HCT116 (cell line): ENCODE measurements around the gene MTFR2. TPM values are rescaled to one million over a fixed set of nuclear protein-coding genes. Genes with fewer than 3 reads are reported as not detected.

ENCODE experiments used
- ATAC-seq: fragments of 200-7000 bp; cut with Tn5 transposase; 2 replicates; pipeline ENCODE4 v1.9.1; 2020; ENCODE audit warnings: mild to moderate bottlenecking, moderate library complexity
- BruUV-seq: library from RNA; stranded (reverse); fragments of 400-500 nt; replicated peaks from 2 replicates; lab custom pipeline; 2021; lab: Mats Ljungman, UMichigan
- CTCF ChIA-PET: fragments of 300-600 bp; sonication (Branson Sonifier 250); formaldehyde crosslinking; loops from one replicate; lab custom pipeline; 2021; ENCODE audit warnings: antibody characterized with exemption; lab: Charles Lee
- POLR2A ChIA-PET: fragments of 300-600, 350-600 bp; sonication (Branson Sonifier 250); formaldehyde crosslinking; loops from one replicate; lab custom pipeline; 2021; ENCODE audit warnings: antibody characterized with exemption; lab: Charles Lee
- RAD21 ChIA-PET, 2 experiments: fragments of 300-600 bp; sonication (Branson Sonifier 250); formaldehyde crosslinking; loops; one replicate each; lab custom pipeline; 2023; ENCODE audit warnings: low total read pairs in 2 of 2; ENCODE audit not compliant: uncharacterized antibody in 2 of 2, unreplicated experiment in 2 of 2, low non-redundant PET in 1 of 2; lab: Charles Lee
- DNase-seq: peaks from one replicate; pipeline ENCODE4 v3.0.0-alpha.2; 2010; ENCODE audit warnings: low read depth, low spot score
- H2AFZ ChIP-seq: fragments of 200-600 bp; shearing (Covaris generic), sonication (generic); 2 replicates; pipeline ENCODE4 v1.6.1; 2017; ENCODE audit warnings: low read depth, mixed run types, mixed read lengths, antibody characterized with exemption, low read length; ENCODE audit not compliant: poor library complexity, severe bottlenecking
- H3K27ac ChIP-seq: 2 replicates; pipeline ENCODE4 v1.5.1; 2012; ENCODE audit warnings: low read depth, low read length
- H3K27me3 ChIP-seq: fragments of 200-600 bp; sonication (generic); 2 replicates; pipeline ENCODE4 v1.6.1; 2016; ENCODE audit warnings: mixed run types, low read length, mixed read lengths; ENCODE audit not compliant: insufficient read depth
- H3K36me3 ChIP-seq, 2 experiments: fragments of 200-500 bp in 1 of 2; fragments of 200-600 bp in 1 of 2; sonication (Bioruptor generic) in 1 of 2; sonication (generic) in 1 of 2; 2 replicates each; pipeline versions ENCODE4 v1.5.1 to v1.6.1; 2014 to 2016; ENCODE audit warnings: low read length in 2 of 2, inconsistent platforms in 1 of 2, mixed read lengths in 1 of 2, mixed run types in 1 of 2; ENCODE audit not compliant: insufficient read depth in 2 of 2, control insufficient read depth in 1 of 2
- H3K4me1 ChIP-seq, 2 experiments: fragments of 200-600 bp in 1 of 2; sonication (generic) in 1 of 2; 2 replicates each; pipeline versions ENCODE4 v1.5.1 to v1.6.1; 2012 to 2017; ENCODE audit warnings: low read length in 2 of 2, inconsistent platforms in 1 of 2, mild to moderate bottlenecking in 1 of 2, mixed read lengths in 1 of 2, mixed run types in 1 of 2, moderate library complexity in 1 of 2; ENCODE audit not compliant: insufficient read depth in 2 of 2, control insufficient read depth in 1 of 2
- H3K4me2 ChIP-seq: fragments of 200-600 bp; sonication (generic); 2 replicates; pipeline ENCODE4 v1.6.1; 2017; ENCODE audit warnings: mixed run types, low read length, mixed read lengths
- H3K4me3 ChIP-seq, 2 experiments: fragments of 200-600 bp in 1 of 2; sonication (generic) in 1 of 2; replicated peaks in 1 of 2; 2 replicates each; pipeline ENCODE4 v1.5.1; 2011 to 2016; ENCODE audit warnings: low read length in 2 of 2, control low read depth in 1 of 2, low read depth in 1 of 2, mild to moderate bottlenecking in 1 of 2, mixed read lengths in 1 of 2, mixed run types in 1 of 2
- H3K79me2 ChIP-seq: fragments of 200-600 bp; sonication (generic); 2 replicates; pipeline ENCODE4 v1.6.1; 2017; ENCODE audit warnings: mild to moderate bottlenecking, mixed run types, low read length, moderate library complexity, mixed read lengths; ENCODE audit not compliant: insufficient read depth
- H3K9ac ChIP-seq: fragments of 200-600 bp; sonication (generic); 2 replicates; pipeline ENCODE4 v1.6.1; 2016; ENCODE audit warnings: low read length, mixed read lengths
- H3K9me2 ChIP-seq: fragments of 200-600 bp; sonication (generic), shearing (Covaris generic); 2 replicates; pipeline ENCODE4 v1.6.1; 2017; ENCODE audit warnings: mixed run types, mild to moderate bottlenecking, moderate library complexity; ENCODE audit not compliant: insufficient read depth
- H3K9me3 ChIP-seq, 2 experiments: fragments of 200-500 bp in 1 of 2; fragments of 200-600 bp in 1 of 2; sonication (Bioruptor generic) in 1 of 2; sonication (generic) in 1 of 2; 2 replicates each; pipeline ENCODE4 v1.6.1; 2014 to 2017; ENCODE audit warnings: low read length in 2 of 2, mixed read lengths in 2 of 2, inconsistent platforms in 1 of 2, low read depth in 1 of 2, mild to moderate bottlenecking in 1 of 2, mixed run types in 1 of 2, moderate library complexity in 1 of 2; ENCODE audit not compliant: control insufficient read depth in 1 of 2, insufficient read depth in 1 of 2
- H4K20me1 ChIP-seq: fragments of 200-600 bp; sonication (generic), shearing (Covaris generic); 2 replicates; pipeline ENCODE4 v1.6.1; 2017; ENCODE audit warnings: mixed run types, mild to moderate bottlenecking, moderate library complexity; ENCODE audit not compliant: insufficient read depth
- CTCF ChIP-seq, 3 experiments: fragments of 200-600 bp in 1 of 3; sonication (generic) in 1 of 3; IDR thresholded peaks in 2 of 3; conservative IDR thresholded peaks in 1 of 3; 2 replicates each; pipeline ENCODE4 v1.5.1; 2012 to 2017; ENCODE audit warnings: low read depth in 2 of 3, low read length in 2 of 3, antibody characterized with exemption in 1 of 3, borderline replicate concordance in 1 of 3, control low read depth in 1 of 3, mild to moderate bottlenecking in 1 of 3, mixed read lengths in 1 of 3, mixed run types in 1 of 3, moderate library complexity in 1 of 3; ENCODE audit not compliant: insufficient read depth in 1 of 3
- ELF1 ChIP-seq: IDR thresholded peaks from 2 replicates; pipeline ENCODE4 v1.6.1; 2012; ENCODE audit warnings: low read depth, borderline replicate concordance
- EZH2phosphoT487 ChIP-seq: fragments of 200-600 bp; IDR thresholded peaks from 2 replicates; pipeline ENCODE4 v1.6.1; 2018; ENCODE audit warnings: antibody characterized with exemption, borderline replicate concordance
- MAX ChIP-seq: IDR thresholded peaks from 2 replicates; pipeline ENCODE4 v1.6.1; 2012
- POLR2A ChIP-seq: IDR thresholded peaks from 2 replicates; pipeline ENCODE4 v1.7.0; 2011; ENCODE audit warnings: borderline replicate concordance; ENCODE audit not compliant: insufficient read depth, insufficient read length; ENCODE audit errors: extremely low read depth
- REST ChIP-seq: IDR thresholded peaks from 2 replicates; pipeline ENCODE4 v1.6.1; 2012; ENCODE audit warnings: low read depth
- SIN3A ChIP-seq: IDR thresholded peaks from 2 replicates; pipeline ENCODE4 v1.6.1; 2012; ENCODE audit warnings: low read depth
- SP1 ChIP-seq: IDR thresholded peaks from 2 replicates; pipeline ENCODE4 v1.6.1; 2012; ENCODE audit warnings: low read depth
- intact Hi-C: fragments of 100-400 bp; cut with micrococcal nuclease; formaldehyde crosslinking; loops from 2 replicates; pipeline ENCODE4 v1.10.0; 2022
- total RNA-seq: library from RNA; stranded (reverse); gene quantifications from one replicate; pipeline ENCODE4 v1.2.1, GENCODE V29; 2021; ENCODE audit not compliant: unreplicated experiment

MTFR2 gene
- total RNA-seq, 1 experiment from 2014 or later, result 13.2 TPM

- POLR2A ChIA-PET, result no interaction called here
- no TSS peak for BruUV-seq
Measured at GRCh38 chr6:136181512-136181833, 68.6 kb downstream of the MTFR2 start.

More at GRCh38 chr6:136181512-136181833, 68.6 kb downstream of the MTFR2 start:
- intact Hi-C loops, result no loop called here
- no peak for TF ChIP-seq REST
- no peak for TF ChIP-seq SP1
- TF ChIP-seq CTCF (IDR thresholded peaks at IDR 0.05 in 2 of 3, conservative IDR thresholded peaks at IDR 0.05 in 1 of 3; ENCODE audit: borderline replicate concordance in 1 of 3, insufficient read depth in 1 of 3, low read depth in 2 of 3, low read length in 2 of 3), result no peak
- TF ChIP-seq MAX, result no peak
- no peak for TF ChIP-seq EZH2phosphoT487
- TF ChIP-seq ELF1, result no peak
- TF ChIP-seq SIN3A, result no peak
- no peak for TF ChIP-seq POLR2A
- H3K79me2 ChIP-seq, result no peaks in the 10 kb centered on the region
- no peaks in the 10 kb centered on the region for H3K4me1 ChIP-seq
- no peaks in the 10 kb centered on the region for H3K9me3 ChIP-seq
- no peak overlapping the region for H3K4me2 ChIP-seq
- ATAC-seq (no peak), DNase-seq (no peak)
- no peaks in the 10 kb centered on the region for H3K9me2 ChIP-seq
- ChIA-PET CTCF (no interaction called here), RAD21 (no interaction called here)
- H3K9ac ChIP-seq, result no peak overlapping the region
- H4K20me1 ChIP-seq, result no peaks in the 10 kb centered on the region
- H3K36me3 ChIP-seq, result no peaks in the 10 kb centered on the region
- H3K27me3 ChIP-seq, result no peaks in the 10 kb centered on the region
- H2AFZ ChIP-seq, result no peak overlapping the region
- no peak overlapping the region for H3K4me3 ChIP-seq
- no peak overlapping the region for H3K27ac ChIP-seq

Other genes starting within 250 kb of the MTFR2 start
- gene BCLAF1, start 39.5 kb upstream of the MTFR2 start, total RNA-seq, result 159 TPM